ENCODE results near the gene GTF2IRD1. TPM values are rescaled to one million over a fixed set of nuclear protein-coding genes. Genes with fewer than 3 reads are reported as not detected.
A peak's percentile ranks its signal among the peaks of the same experiment; 100 is the strongest.

The GTF2IRD1 gene
- polyA plus RNA-seq, 3 donors: not detected

GRCh38 chr7:74612015-74612829 lies 158.5 kb downstream of the GTF2IRD1 start:
- DNase-seq: no peak
- peaks cover 3 to 6% (median 5%) of the 10 kb centered on the region in 3 donors for H3K27me3 Mint-ChIP-seq (ENCODE audit: low read depth in 3 of 3)
- no peak overlapping the region for H3K4me3 ChIP-seq (replicated peaks in 1 of 3; ENCODE audit: low read depth in 2 of 3, low read length in 3 of 3)
- H3K27ac ChIP-seq (ENCODE audit: low read depth in 1 of 2, low read length in 2 of 2): no peak overlapping the region
- intact Hi-C loops (cut with micrococcal nuclease): loop anchor here in 1 of 2 donors (10.0 kb wide), 1 partner anchor 53 kb away; no protein-coding TSS in a partner anchor
- no peak overlapping the region for H3K4me2 ChIP-seq (replicated peaks; ENCODE audit: extremely low read depth, low read length, poor library complexity, severe bottlenecking)
- H3K27ac Mint-ChIP-seq: peak overlapping the region in 2 of 7 donors; percentile 2 to 72
- H3K79me2 ChIP-seq (ENCODE audit: insufficient read depth, low read length): no peaks in the 10 kb centered on the region
- H3K9ac ChIP-seq (ENCODE audit: insufficient read depth, low read length, poor library complexity, severe bottlenecking): no peak overlapping the region
- H3K4me1 Mint-ChIP-seq: peaks cover 30% of the 10 kb centered on the region
- 36% methylated on average over 8 of the region's 11 CpGs for WGBS (ENCODE audit: insufficient coverage)
- no peaks in the 10 kb centered on the region for H3K9me3 ChIP-seq (replicated peaks in 1 of 2; ENCODE audit: control insufficient read depth in 1 of 2, insufficient read depth in 1 of 2, low read length in 2 of 2)
- H3K27me3 ChIP-seq (ENCODE audit: control insufficient read depth in 2 of 2, insufficient read depth in 2 of 2, low read length in 2 of 2): peaks cover 0 to 4% of the 10 kb centered on the region in 2 donors
- H3K4me1 ChIP-seq (ENCODE audit: control insufficient read depth in 1 of 2, insufficient read depth in 2 of 2, low read length in 2 of 2): peaks cover 13 to 17% of the 10 kb centered on the region in 2 donors
- H3K36me3 ChIP-seq (replicated peaks in 1 of 2; ENCODE audit: control insufficient read depth in 1 of 2, insufficient read depth in 2 of 2, low read length in 2 of 2): no peaks in the 10 kb centered on the region
- peaks cover 0 to under 1% of the 10 kb centered on the region in 2 donors for H3K36me3 Mint-ChIP-seq
- no peak for TF ChIP-seq CTCF (IDR thresholded peaks at IDR 0.05)
- no peaks in the 10 kb centered on the region for H4K20me1 ChIP-seq (ENCODE audit: insufficient read depth, low read length)
- H3K9me3 Mint-ChIP-seq: peaks cover 0 to 3% (median 0%) of the 10 kb centered on the region in 7 donors
- H3K4me3 Mint-ChIP-seq: no peak overlapping the region
- H2AFZ ChIP-seq (ENCODE audit: insufficient read depth, low read depth, low read length, poor library complexity, severe bottlenecking): no peak overlapping the region

GRCh38 chr7:74615933-74616780 lies 162.5 kb downstream of the GTF2IRD1 start:
- peaks cover 27% of the 10 kb centered on the region for H3K4me1 Mint-ChIP-seq
- Histone ChIP-seq H3K9ac (ENCODE audit: insufficient read depth, low read length, poor library complexity, severe bottlenecking) (no peak overlapping the region), H3K27ac (ENCODE audit: low read depth in 1 of 2, low read length in 2 of 2) (no peak overlapping the region), H3K4me3 (replicated peaks in 1 of 3; ENCODE audit: low read depth in 2 of 3, low read length in 3 of 3) (no peak overlapping the region), H4K20me1 (ENCODE audit: insufficient read depth, low read length) (no peaks in the 10 kb centered on the region), H3K79me2 (ENCODE audit: insufficient read depth, low read length) (no peaks in the 10 kb centered on the region), H3K9me3 (replicated peaks in 1 of 2; ENCODE audit: control insufficient read depth in 1 of 2, insufficient read depth in 1 of 2, low read length in 2 of 2) (no peaks in the 10 kb centered on the region), H3K4me2 (replicated peaks; ENCODE audit: extremely low read depth, low read length, poor library complexity, severe bottlenecking) (no peak overlapping the region), H3K27me3 (ENCODE audit: control insufficient read depth in 2 of 2, insufficient read depth in 2 of 2, low read length in 2 of 2) (no peaks in the 10 kb centered on the region), H3K4me1 (ENCODE audit: control insufficient read depth in 1 of 2, insufficient read depth in 2 of 2, low read length in 2 of 2) (peaks cover 16 to 19% of the 10 kb centered on the region in 2 donors), H3K36me3 (replicated peaks in 1 of 2; ENCODE audit: control insufficient read depth in 1 of 2, insufficient read depth in 2 of 2, low read length in 2 of 2) (no peaks in the 10 kb centered on the region), H2AFZ (ENCODE audit: insufficient read depth, low read depth, low read length, poor library complexity, severe bottlenecking) (no peak overlapping the region)
- no peak for TF ChIP-seq CTCF (IDR thresholded peaks at IDR 0.05)
- WGBS (ENCODE audit: insufficient coverage): 78% methylated on average over 3 of the region's 13 CpGs
- H3K27me3 Mint-ChIP-seq (ENCODE audit: low read depth in 3 of 3): peaks cover 0 to 4% (median 2%) of the 10 kb centered on the region in 3 donors
- no peak overlapping the region for H3K27ac Mint-ChIP-seq
- intact Hi-C loops (cut with micrococcal nuclease): loop anchor here in 1 of 2 donors (10.0 kb wide), 1 partner anchor 49 kb away; no protein-coding TSS in a partner anchor
- H3K9me3 Mint-ChIP-seq: no peaks in the 10 kb centered on the region
- H3K4me3 Mint-ChIP-seq: no peak overlapping the region
- H3K36me3 Mint-ChIP-seq: no peaks in the 10 kb centered on the region
- DNase-seq: no peak

Data from CD14-positive monocyte (primary cell).